Cardiac fibroblast (primary cell): ENCODE data around the gene STARD3.

Source experiments
- DNase-seq, 2 donors: peaks; one replicate each; pipeline versions ENCODE4 v3.0.0 to v3.0.0-alpha.2; 2010; ENCODE audit warnings: low read depth in 2 of 2
- H3K4me3 ChIP-seq, 2 donors: replicated peaks in 1 of 2; 1 replicate in 1 of 2; 2 replicates in 1 of 2; pipeline ENCODE4 v1.5.1; 2011; ENCODE audit warnings: low read depth in 2 of 2, low read length in 2 of 2, mild to moderate bottlenecking in 2 of 2, moderate library complexity in 1 of 2
- TF ChIP-seq, protein P1 (sequence below): IDR thresholded peaks from one replicate; pipeline ENCODE4 v1.5.1; 2011; ENCODE audit warnings: low read depth, mild to moderate bottlenecking, low read length, inconsistent platforms

The STARD3 gene

GRCh38 chr17:39663688-39664580, 27.0 kb downstream of the STARD3 start:
- DNase-seq, result no peak
- TF ChIP-seq, protein P1, sequence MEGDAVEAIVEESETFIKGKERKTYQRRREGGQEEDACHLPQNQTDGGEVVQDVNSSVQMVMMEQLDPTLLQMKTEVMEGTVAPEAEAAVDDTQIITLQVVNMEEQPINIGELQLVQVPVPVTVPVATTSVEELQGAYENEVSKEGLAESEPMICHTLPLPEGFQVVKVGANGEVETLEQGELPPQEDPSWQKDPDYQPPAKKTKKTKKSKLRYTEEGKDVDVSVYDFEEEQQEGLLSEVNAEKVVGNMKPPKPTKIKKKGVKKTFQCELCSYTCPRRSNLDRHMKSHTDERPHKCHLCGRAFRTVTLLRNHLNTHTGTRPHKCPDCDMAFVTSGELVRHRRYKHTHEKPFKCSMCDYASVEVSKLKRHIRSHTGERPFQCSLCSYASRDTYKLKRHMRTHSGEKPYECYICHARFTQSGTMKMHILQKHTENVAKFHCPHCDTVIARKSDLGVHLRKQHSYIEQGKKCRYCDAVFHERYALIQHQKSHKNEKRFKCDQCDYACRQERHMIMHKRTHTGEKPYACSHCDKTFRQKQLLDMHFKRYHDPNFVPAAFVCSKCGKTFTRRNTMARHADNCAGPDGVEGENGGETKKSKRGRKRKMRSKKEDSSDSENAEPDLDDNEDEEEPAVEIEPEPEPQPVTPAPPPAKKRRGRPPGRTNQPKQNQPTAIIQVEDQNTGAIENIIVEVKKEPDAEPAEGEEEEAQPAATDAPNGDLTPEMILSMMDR, result no peak
- no peak overlapping the region for H3K4me3 ChIP-seq

DNA sequence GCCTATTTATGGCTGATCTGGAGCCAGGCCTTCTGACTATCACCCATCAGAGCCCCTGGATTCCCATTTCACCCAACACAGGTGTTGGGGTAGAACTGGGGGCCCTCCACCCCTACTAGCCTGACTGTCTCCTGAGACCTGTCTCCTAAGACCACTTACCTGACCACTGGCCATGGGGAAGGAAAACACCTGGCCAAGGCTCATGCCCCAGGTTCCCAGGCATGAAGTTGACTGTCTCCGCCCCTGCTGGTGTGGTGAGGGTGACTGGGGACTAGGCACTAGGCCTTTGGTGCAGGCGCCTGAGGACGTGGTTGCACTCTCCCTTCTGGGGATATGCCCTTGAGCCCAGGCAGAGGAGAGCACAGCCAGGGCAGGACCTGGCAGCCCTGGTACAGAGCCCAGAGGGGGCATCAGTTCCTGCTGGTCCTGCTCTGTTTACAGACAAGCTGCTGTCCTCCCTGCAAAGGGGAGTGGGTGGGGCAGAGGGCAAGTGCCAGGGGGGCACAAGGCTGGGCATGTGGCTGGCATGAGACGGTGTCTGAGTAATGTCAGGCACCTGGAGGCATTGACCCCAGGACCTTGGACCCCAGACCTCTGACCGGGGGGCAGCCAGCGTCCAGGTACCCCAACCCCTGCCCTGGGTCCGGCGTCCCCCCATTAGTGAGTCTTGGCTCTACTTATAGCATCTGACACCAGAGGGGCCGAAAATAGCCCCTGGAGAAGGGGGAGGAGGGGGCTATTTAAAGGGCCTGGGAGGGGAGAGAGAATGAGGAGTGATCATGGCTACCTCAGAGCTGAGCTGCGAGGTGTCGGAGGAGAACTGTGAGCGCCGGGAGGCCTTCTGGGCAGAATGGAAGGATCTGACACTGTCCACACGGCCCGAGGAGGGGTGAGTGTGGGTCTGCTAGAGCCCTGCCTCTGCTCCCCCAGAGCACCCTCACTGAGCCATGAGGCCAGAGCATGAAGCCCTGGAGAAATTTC, 27.9 kb downstream of the STARD3 start, which contains the start of gene TCAP:
TCAP (plus strand) TSS at position 769 of the 981 bp plus-strand sequence; CDS start at position 780, 11 bp downstream.
- H3K4me3 ChIP-seq, result no peak within 1 kb of the TSS
- TF ChIP-seq, protein P1, result no peak
- no peak for DNase-seq

GRCh38 chr17:39665642-39666224, 28.8 kb downstream of the STARD3 start:
- H3K4me3 ChIP-seq, result no peak overlapping the region
- DNase-seq, result no peak
- TF ChIP-seq, protein P1, result no peak

GRCh38 chr17:39666231-39666600, 29.3 kb downstream of the STARD3 start:
- no peak overlapping the region for H3K4me3 ChIP-seq
- no peak for DNase-seq
- TF ChIP-seq, protein P1, result no peak

GRCh38 chr17:39666601-39667261, 29.8 kb downstream of the STARD3 start:
- H3K4me3 ChIP-seq, result no peak overlapping the region
- peak in 1 of 2 donors; percentile 20 for DNase-seq
- TF ChIP-seq, protein P1, result no peak
